ENCODE data around the gene RNU6-7.

RNU6-7 gene

DNA sequence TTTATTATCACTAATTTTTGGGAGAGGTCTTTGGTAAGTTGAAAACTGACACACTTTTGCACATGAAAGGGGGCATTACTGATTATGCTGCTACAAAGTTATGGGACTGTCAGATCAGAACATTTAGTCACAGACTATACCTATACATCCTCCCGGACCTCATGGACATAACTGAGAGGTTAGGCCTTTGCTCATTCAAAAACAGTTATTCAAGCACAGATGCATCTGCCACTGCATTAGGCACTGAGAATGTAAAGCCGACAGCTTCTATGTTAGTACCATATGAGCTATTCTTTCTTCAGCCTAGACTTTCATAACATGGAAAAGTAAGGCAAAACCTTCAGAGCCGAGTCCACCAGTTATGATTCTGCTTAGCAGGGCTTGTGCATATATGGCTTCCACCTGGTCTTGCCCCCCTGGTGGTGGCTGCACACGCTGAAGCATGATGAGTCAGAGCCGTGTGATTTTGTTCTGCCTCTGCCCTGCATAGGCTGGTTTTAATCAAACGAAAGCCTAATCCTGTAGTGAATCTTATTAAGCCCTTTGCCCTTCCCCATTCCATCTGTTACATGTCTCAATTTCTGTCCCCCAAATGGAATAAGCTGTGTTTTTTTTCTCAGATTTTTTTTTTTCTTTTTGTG, 23.0 kb downstream of the RNU6-7 start:
- Histone ChIP-seq H3K9ac (ENCODE audit: low read depth, low read length) (no peak overlapping the region), H3K4me1 (ENCODE audit: insufficient read depth, low read length) (peaks cover 9% of the 10 kb centered on the region; the same call in 1 of the 2 replicates), H3K9me3 (ENCODE audit: control insufficient read depth, insufficient read depth, low read length) (no peaks in the 10 kb centered on the region), H3K36me3 (ENCODE audit: insufficient read depth, low read length) (no peaks in the 10 kb centered on the region)

- Histone ChIP-seq H3K9me3 (ENCODE audit: control insufficient read depth, insufficient read depth, low read length) (no peaks in the 10 kb centered on the region), H3K4me1 (ENCODE audit: insufficient read depth, low read length) (peaks cover 9% of the 10 kb centered on the region; the same call in 1 of the 2 replicates), H3K36me3 (ENCODE audit: insufficient read depth, low read length) (no peaks in the 10 kb centered on the region), H3K9ac (ENCODE audit: low read depth, low read length) (no peak overlapping the region)
Observed at GRCh38 chr14:32225378-32225920, 23.6 kb downstream of the RNU6-7 start.

DNA sequence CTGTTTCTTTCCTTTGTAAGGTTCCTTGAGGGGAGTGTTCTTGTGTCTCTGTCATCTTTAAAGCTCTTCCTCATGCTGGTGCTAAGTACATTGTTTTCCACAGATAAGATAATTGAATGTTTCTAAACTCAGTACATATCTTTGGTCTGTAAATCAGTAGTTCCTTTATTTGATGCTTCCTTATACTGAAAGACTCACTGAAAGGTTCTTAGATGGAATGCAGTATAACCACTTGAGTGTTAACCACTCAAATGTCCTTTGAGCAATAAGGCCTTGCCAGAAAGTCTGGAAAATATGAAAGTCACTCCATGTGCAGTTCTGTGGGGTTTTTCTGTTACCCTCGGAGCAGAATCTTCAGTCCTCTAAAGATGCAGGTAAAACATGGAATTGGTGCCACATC, 24.2 kb downstream of the RNU6-7 start:
- peaks cover 12% of the 10 kb centered on the region; the same call in 1 of the 2 replicates for H3K4me1 ChIP-seq (ENCODE audit: insufficient read depth, low read length)
- H3K9me3 ChIP-seq (ENCODE audit: control insufficient read depth, insufficient read depth, low read length): no peaks in the 10 kb centered on the region
- no peak overlapping the region for H3K9ac ChIP-seq (ENCODE audit: low read depth, low read length)
- no peaks in the 10 kb centered on the region for H3K36me3 ChIP-seq (ENCODE audit: insufficient read depth, low read length)

DNA sequence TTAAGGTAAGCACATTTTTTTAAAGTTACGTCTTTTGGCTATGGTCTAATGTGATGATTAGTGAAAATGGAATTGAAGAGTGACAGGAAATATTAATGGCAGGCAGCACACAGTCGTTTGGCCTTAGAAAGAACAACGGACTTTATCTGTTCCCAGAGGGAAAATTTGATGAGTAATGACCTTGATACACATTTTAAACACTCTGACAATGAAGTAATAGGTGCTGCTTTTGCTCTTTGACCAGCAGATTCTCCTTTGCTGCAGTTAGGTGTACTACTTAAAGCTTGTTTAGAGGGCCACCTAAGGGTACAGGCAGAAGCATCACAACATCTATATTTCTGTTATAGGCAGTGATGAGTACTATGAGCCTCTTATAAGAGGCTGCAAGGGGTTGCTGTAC, 28.3 kb downstream of the RNU6-7 start:
- Histone ChIP-seq H3K9me3 (ENCODE audit: control insufficient read depth, insufficient read depth, low read length) (no peaks in the 10 kb centered on the region), H3K36me3 (ENCODE audit: insufficient read depth, low read length) (no peaks in the 10 kb centered on the region), H3K9ac (ENCODE audit: low read depth, low read length) (no peak overlapping the region), H3K4me1 (ENCODE audit: insufficient read depth, low read length) (peaks cover 6% of the 10 kb centered on the region; the same call in 1 of the 2 replicates)

DNA sequence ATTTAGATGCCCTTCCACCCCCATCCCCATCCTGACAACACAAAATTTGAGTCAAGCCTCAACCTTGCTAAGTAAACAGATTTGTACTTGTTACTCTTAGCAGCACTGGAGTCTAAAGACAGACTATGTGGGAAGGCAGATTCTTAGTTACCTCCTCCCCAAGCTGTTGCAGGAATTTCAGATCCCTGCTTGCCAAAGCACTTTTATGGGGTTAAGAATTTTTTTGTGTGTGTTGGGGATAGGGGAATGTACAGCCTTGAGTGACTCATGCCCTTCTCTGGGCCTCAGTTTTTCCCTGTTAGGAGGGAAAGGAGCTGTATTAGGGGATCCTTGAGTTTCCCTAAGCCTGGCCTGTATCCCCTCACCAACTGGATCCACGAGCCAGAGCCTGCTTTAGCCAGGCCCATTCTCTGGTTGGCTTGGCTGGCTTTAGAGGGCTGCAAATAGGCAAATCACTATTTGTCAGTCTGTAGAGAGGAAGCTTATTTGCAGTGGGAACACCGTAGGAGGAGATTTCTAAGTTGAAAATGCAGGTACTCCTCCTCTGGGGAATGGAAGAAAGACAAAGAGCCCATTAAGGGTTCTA, 28.9 kb downstream of the RNU6-7 start:
- Histone ChIP-seq H3K36me3 (ENCODE audit: insufficient read depth, low read length) (no peaks in the 10 kb centered on the region), H3K9me3 (ENCODE audit: control insufficient read depth, insufficient read depth, low read length) (no peaks in the 10 kb centered on the region), H3K4me1 (ENCODE audit: insufficient read depth, low read length) (0 out of 2 replicates have a peak, but pooled peaks cover 3% of the 10 kb centered on the region), H3K9ac (ENCODE audit: low read depth, low read length) (no peak overlapping the region)

- H3K4me1 ChIP-seq (ENCODE audit: insufficient read depth, low read length): 0 out of 2 replicates have a peak, but pooled peaks cover 3% of the 10 kb centered on the region
- no peak overlapping the region for H3K9ac ChIP-seq (ENCODE audit: low read depth, low read length)
- no peaks in the 10 kb centered on the region for H3K36me3 ChIP-seq (ENCODE audit: insufficient read depth, low read length)
- no peaks in the 10 kb centered on the region for H3K9me3 ChIP-seq (ENCODE audit: control insufficient read depth, insufficient read depth, low read length)
Observed at GRCh38 chr14:32232481-32232880, 30.6 kb downstream of the RNU6-7 start.

DNA sequence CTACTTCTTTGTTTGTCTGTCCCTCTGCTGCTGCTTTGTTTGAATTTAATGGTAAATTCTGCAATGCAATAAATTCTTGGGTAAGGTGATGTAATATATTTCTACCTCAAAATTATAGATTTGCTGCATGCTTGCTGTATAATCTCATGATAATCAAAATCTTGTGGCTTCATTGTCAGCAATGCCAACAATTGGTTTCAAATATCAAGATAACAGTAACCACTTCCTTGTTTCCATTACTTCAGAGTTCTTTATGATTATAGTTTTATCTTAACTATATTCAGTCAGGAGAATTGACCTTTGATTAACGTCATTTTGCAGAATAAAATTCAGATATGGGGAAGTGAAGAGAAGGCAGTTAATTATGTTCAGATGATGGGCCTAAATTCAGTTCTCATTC, 31.4 kb downstream of the RNU6-7 start:
- Histone ChIP-seq H3K4me1 (ENCODE audit: insufficient read depth, low read length) (0 out of 2 replicates have a peak, but pooled peaks cover 3% of the 10 kb centered on the region), H3K9me3 (ENCODE audit: control insufficient read depth, insufficient read depth, low read length) (no peaks in the 10 kb centered on the region), H3K36me3 (ENCODE audit: insufficient read depth, low read length) (no peaks in the 10 kb centered on the region), H3K9ac (ENCODE audit: low read depth, low read length) (no peak overlapping the region)

DNA sequence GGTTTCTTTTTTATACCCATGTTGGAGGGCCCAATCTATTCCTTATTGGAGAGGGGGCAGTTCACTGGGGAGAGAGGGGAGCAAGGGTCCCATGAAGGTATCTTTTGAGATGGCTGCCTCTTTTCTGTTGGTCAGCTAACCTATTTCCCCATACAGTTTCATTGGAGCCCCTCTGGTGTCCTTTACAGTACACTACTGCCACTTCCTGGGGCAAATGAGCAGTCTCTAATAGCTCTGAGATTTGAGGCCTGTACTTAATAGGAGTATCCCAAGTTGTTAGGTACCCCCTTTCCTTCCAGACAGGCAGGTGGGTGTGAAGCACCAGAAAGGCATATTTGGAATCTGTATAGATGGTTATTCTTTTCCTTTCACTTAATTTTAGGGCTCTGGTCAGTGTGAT, 42.6 kb downstream of the RNU6-7 start:
- H3K9me3 ChIP-seq (ENCODE audit: control insufficient read depth, insufficient read depth, low read length): no peaks in the 10 kb centered on the region
- H3K9ac ChIP-seq (ENCODE audit: low read depth, low read length): no peak overlapping the region
- no peaks in the 10 kb centered on the region for H3K4me1 ChIP-seq (ENCODE audit: insufficient read depth, low read length)
- H3K36me3 ChIP-seq (ENCODE audit: insufficient read depth, low read length): no peaks in the 10 kb centered on the region

DNA sequence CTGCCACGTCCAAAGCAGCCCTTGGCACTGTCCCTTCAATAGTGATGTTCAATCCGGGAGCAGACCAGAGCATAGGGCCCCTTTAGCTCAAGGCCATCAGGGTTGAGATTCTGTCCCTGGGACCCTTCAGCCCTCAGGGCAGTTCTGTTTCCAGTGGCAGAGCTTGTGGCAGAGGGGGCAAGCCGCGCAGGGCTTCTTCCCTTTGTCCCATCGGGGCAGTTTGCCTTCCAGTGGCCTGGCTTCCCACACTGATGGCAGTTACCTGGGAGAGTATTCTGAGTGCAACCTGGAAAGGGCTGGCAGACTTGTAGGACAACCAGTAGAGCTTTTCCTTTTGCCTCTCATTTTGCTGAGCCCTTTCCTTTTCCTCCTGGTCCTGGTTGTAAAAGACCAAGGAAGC, 44.9 kb downstream of the RNU6-7 start:
- Histone ChIP-seq H3K36me3 (ENCODE audit: insufficient read depth, low read length) (no peaks in the 10 kb centered on the region), H3K9ac (ENCODE audit: low read depth, low read length) (no peak overlapping the region), H3K4me1 (ENCODE audit: insufficient read depth, low read length) (no peaks in the 10 kb centered on the region), H3K9me3 (ENCODE audit: control insufficient read depth, insufficient read depth, low read length) (no peaks in the 10 kb centered on the region)

DNA sequence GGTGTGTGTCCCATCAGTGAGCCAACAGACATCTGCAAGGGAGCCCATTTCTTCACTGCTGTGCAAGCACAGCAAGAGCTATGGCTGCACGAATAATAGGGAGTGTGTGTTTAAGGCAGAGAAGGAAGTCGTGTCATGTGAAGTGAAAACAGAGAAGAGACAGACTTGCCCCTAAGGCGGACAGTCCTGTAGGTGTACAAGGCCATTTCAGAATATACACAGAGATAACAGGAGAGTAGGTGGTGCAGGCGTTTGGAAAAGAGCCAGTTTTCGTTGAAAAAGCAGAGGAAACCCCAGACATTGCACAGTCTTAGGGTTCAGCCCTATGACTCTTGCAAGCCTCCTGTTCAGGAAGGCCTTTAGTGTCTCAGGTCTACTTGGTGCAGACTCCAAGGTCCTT, 47.5 kb downstream of the RNU6-7 start:
- Histone ChIP-seq H3K9me3 (ENCODE audit: control insufficient read depth, insufficient read depth, low read length) (no peaks in the 10 kb centered on the region), H3K36me3 (ENCODE audit: insufficient read depth, low read length) (no peaks in the 10 kb centered on the region), H3K9ac (ENCODE audit: low read depth, low read length) (no peak overlapping the region), H3K4me1 (ENCODE audit: insufficient read depth, low read length) (no peaks in the 10 kb centered on the region)

GRCh38 chr14:32249780-32250179, 47.9 kb downstream of the RNU6-7 start:
- Histone ChIP-seq H3K9me3 (ENCODE audit: control insufficient read depth, insufficient read depth, low read length) (no peaks in the 10 kb centered on the region), H3K4me1 (ENCODE audit: insufficient read depth, low read length) (no peaks in the 10 kb centered on the region), H3K9ac (ENCODE audit: low read depth, low read length) (no peak overlapping the region), H3K36me3 (ENCODE audit: insufficient read depth, low read length) (no peaks in the 10 kb centered on the region)

- no peaks in the 10 kb centered on the region for H3K9me3 ChIP-seq (ENCODE audit: control insufficient read depth, insufficient read depth, low read length)
- H3K36me3 ChIP-seq (ENCODE audit: insufficient read depth, low read length): no peaks in the 10 kb centered on the region
- H3K4me1 ChIP-seq (ENCODE audit: insufficient read depth, low read length): no peaks in the 10 kb centered on the region; the same call in 1 of the 2 replicates
- H3K9ac ChIP-seq (ENCODE audit: low read depth, low read length): no peak overlapping the region
Observed at GRCh38 chr14:32250681-32251080, 48.8 kb downstream of the RNU6-7 start.

DNA sequence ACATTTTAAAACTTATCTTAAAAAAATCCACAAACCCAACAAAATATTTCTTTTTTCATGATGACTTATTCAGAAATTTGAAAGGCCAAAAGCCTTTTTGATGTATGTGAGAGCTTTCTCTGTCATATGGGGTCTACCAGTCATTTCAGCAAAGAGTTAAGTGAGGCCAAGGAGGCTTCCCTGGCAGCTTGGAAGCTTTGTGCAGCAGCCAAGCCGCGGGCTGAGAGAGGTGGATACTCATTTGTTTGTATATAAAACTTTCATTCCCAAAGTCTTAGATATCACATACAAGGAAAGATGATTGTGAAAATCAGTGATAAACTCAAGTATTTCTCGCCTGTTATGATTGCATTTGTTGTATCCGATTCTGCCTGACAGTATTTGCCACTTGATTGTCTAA, 49.7 kb downstream of the RNU6-7 start:
- H3K36me3 ChIP-seq (ENCODE audit: insufficient read depth, low read length): no peaks in the 10 kb centered on the region
- no peaks in the 10 kb centered on the region; the same call in 1 of the 2 replicates for H3K4me1 ChIP-seq (ENCODE audit: insufficient read depth, low read length)
- no peak overlapping the region for H3K9ac ChIP-seq (ENCODE audit: low read depth, low read length)
- no peaks in the 10 kb centered on the region for H3K9me3 ChIP-seq (ENCODE audit: control insufficient read depth, insufficient read depth, low read length)

Measured in ES-I3 (cell line).